GM21737 (cell line): ENCODE measurements around the gene ERBB4.

ENCODE experiments used
- ATAC-seq: cut with Tn5 transposase; IDR thresholded peaks from one replicate; pipeline ENCODE4 v1.9.1; 2021; ENCODE audit warnings: mild to moderate bottlenecking, moderate library complexity; ENCODE audit not compliant: unreplicated experiment

Gene ERBB4

DNA sequence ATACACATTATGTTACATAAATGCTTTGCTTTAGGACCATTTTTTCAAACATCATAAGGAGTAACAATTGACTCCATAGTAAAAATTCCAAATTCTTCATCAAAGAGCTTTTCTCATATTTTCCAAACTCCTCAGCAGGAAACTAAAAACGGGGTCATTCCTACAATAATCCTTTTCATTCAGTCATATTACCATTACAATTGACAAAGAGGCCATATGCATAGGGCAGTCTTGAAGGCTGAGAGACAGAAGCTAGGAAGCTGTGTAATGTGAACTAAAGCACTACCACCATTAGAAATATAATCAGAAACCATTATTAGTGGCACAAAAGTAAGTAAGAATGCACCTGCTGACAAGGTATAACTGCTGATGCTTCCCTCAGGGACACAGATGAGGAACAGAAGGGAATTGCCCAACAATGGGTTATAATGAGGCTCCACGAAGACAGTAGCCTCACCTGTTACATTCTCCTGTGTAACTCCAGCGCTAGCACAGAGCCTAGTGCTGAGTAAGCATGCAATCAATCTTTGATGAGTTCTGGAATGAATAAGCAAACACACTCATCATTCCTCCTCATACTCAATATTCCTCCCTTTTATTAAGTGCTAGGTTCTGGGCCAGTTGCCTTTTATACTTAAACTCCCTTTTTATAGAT is 1039.9 kb downstream of the ERBB4 start:
- no peak for ATAC-seq

DNA sequence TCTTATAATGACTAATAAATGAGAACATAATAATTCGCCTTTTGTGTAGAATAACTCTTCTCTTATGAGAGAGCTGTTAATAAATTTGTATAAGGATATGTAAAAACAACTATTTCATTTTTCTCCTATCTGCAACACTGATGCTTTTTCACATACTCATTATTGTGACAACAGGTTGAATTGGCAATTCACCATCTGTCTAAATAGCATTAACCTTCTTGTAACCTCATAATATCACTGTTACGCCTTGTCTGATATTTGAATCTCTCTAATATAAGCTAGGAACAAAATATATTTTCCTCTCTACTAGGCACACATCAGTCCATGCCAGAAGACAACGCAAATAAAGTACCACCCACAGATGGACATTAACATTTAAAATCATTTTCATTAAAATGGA is 1043.3 kb downstream of the ERBB4 start:
- ATAC-seq, result no peak

- ATAC-seq, result no peak
These were observed 1044.1 kb downstream of the ERBB4 start for GRCh38 chr2:211494536-211494935.

GRCh38 chr2:211494085-211494484 is 1044.5 kb downstream of the ERBB4 start:
- no peak for ATAC-seq

- ATAC-seq, result no peak
These were observed 1050.9 kb downstream of the ERBB4 start for GRCh38 chr2:211487733-211488132.

GRCh38 chr2:211479536-211480150 is 1059.0 kb downstream of the ERBB4 start:
- ATAC-seq, result no peak

GRCh38 chr2:211477537-211478275 is 1060.9 kb downstream of the ERBB4 start:
- ATAC-seq, result no peak

GRCh38 chr2:211473116-211473515 is 1065.5 kb downstream of the ERBB4 start:
- no peak for ATAC-seq

GRCh38 chr2:211469664-211470059 is 1068.9 kb downstream of the ERBB4 start:
- ATAC-seq, result no peak

DNA sequence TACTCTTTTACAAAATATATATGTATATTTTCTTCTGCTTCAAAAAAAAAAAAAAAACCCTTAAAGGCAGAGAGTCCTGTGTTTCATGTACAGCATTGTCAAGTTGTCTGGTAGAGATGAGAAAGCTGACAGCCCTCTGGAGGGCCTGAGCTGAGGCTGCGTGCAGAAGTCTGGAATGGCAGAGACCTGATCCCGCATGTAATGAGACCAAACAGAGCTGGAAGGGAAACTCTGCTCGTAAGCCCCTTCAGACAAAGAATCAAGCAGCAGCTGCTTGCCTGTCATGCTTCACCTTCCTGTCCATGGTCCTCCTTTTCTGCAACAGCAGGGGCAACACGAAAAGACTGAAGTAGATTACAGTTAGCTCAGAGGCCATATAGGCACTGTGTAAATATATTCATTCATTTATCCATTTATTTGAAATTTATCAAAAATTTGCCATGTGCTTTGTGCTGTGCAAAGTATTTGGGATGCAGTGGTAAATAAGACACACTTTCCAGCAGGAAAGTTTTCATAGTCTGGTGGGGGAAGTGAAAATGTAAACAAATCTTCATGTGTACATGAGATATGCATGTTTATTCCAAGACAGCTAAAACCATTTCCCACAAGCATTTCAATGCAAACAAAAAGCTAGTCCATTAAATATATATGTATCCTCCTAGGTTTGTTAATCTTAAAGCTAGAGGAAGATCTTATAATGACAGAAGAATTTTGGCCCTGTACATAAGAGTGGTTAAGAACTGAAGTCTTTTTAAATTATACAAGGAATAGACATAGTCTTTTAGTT is 1069.5 kb downstream of the ERBB4 start:
- no peak for ATAC-seq

DNA sequence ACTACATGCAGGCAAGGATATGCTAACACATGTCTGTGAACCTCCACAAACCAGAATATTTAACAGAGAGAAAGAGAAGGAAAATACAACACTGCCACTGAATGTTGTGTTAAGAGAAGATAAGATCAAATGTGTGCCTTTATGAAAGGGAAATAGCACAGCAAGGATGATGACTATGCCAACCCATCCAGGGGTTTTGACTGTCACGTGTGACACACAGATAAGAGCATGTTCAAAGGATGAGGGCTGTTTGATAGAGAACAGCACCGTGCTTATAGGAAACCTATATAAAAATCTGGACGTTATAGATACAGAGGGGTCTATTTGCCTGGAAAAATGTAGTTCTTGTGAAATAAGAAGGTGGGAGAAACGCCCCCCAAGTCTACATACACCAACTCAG is 1070.4 kb downstream of the ERBB4 start:
- no peak for ATAC-seq

DNA sequence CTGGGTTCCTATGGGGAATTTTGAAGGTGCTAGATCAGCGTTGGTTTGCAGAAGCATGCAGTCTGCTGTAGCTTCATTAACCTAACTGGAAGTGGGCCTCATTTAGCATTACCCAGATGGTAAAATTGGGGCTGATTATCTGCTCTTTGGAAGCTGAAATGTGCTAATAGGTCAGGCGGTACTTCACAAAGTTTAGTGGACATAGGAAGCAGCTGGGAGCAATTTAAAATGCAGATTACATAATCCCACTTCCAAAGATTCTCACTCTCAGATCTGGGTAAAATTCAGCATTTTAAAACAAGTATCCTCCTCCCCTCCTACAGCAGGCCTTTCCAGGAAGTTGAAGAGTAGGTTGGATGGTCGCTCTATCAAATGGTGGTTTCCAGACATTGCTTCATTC is 1075.2 kb downstream of the ERBB4 start:
- ATAC-seq, result no peak

GRCh38 chr2:211458974-211459373 is 1079.6 kb downstream of the ERBB4 start:
- no peak for ATAC-seq

DNA sequence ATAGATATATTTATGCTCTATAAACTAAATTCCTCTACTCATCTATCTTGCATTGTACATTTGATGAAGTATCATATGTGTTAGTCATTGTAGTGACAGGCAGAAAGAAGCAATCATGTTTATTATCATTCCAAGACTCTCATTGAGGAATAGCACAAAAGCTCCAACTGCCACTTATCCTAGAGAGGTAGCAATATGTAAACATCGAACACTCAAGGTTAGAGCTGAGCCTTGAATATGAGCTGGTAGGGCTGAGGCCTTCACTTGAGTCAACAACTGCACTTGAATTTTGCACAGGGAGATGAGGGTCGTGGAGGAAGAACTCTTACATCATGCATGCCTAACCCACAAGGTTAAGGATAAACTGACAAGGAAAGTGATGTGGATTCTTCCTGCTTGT is 1081.3 kb downstream of the ERBB4 start:
- ATAC-seq, result no peak

GRCh38 chr2:211455216-211455841 is 1083.3 kb downstream of the ERBB4 start:
- ATAC-seq, result no peak

- ATAC-seq, result no peak
These were observed 1083.9 kb downstream of the ERBB4 start for GRCh38 chr2:211454679-211455078.

- ATAC-seq, result no peak
These were observed 1085.2 kb downstream of the ERBB4 start for GRCh38 chr2:211453311-211453887.

GRCh38 chr2:211451642-211452041 is 1087.0 kb downstream of the ERBB4 start:
- no peak for ATAC-seq

GRCh38 chr2:211449819-211450218 is 1088.8 kb downstream of the ERBB4 start:
- ATAC-seq, result no peak

GRCh38 chr2:211447548-211447947 is 1091.1 kb downstream of the ERBB4 start:
- ATAC-seq, result no peak

- no peak for ATAC-seq
These were observed 1098.5 kb downstream of the ERBB4 start for GRCh38 chr2:211440107-211440506.
